HEK293 (cell line): Measurements from ENCODE around the gene SERPINA6.
A peak's percentile ranks its signal among the peaks of the same experiment; 100 is the strongest.

ENCODE experiments used
- CTCF ChIA-PET: fragments of 350-600 bp; formaldehyde crosslinking; extraction: SDS; loops from one replicate; lab custom pipeline; 2021; ENCODE audit warnings: antibody characterized with exemption; lab: Yijun Ruan, JAX
- POLR2A ChIA-PET: fragments of 300-600 bp; formaldehyde crosslinking; extraction: SDS; loops from one replicate; lab custom pipeline; 2020; ENCODE audit warnings: antibody characterized with exemption, inconsistent platforms; lab: Yijun Ruan, JAX
- H3K27ac ChIP-seq: fragments of 200-500 bp; sonication (Bioruptor generic); 2 replicates; pipeline ENCODE4 v1.5.1; 2014; ENCODE audit warnings: low read depth, low read length, control low read depth, inconsistent platforms; ENCODE audit errors: extremely low read depth
- H3K36me3 ChIP-seq, 2 experiments: fragments of 200-500 bp in 1 of 2; sonication (Bioruptor generic) in 1 of 2; 1 replicate in 1 of 2; 2 replicates in 1 of 2; pipeline ENCODE4 v1.5.1; 2014 to 2017; ENCODE audit warnings: inconsistent platforms in 2 of 2, low read length in 2 of 2; ENCODE audit not compliant: control insufficient read depth in 2 of 2, insufficient read depth in 1 of 2
- H3K4me1 ChIP-seq: fragments of 200-500 bp; sonication (Bioruptor generic); 2 replicates; pipeline ENCODE4 v1.5.1; 2014; ENCODE audit warnings: mild to moderate bottlenecking, low read length, inconsistent platforms; ENCODE audit not compliant: control insufficient read depth, insufficient read depth
- H3K4me3 ChIP-seq: 2 replicates; pipeline ENCODE4 v1.5.1; 2011; ENCODE audit warnings: low read depth, mild to moderate bottlenecking, control low read depth, low read length, moderate library complexity
- H3K9me3 ChIP-seq: fragments of 200-500 bp; sonication (Bioruptor generic); 2 replicates; pipeline ENCODE4 v1.5.1; 2014; ENCODE audit warnings: low read depth, low read length, inconsistent platforms; ENCODE audit not compliant: control insufficient read depth, insufficient read depth
- AEBP2 ChIP-seq: fragments of 450-650 bp; formaldehyde crosslinking; IDR thresholded peaks from 2 replicates; pipeline ENCODE4 v1.5.1; 2016; ENCODE audit warnings: missing biosample characterization, missing genetic modification characterization, borderline replicate concordance
- PRDM1 ChIP-seq: fragments of 450-650 bp; formaldehyde crosslinking; IDR thresholded peaks from 2 replicates; pipeline ENCODE4; 2016; ENCODE audit warnings: missing biosample characterization, missing genetic modification characterization
- ZNF114 ChIP-seq: fragments of 450-650 bp; formaldehyde crosslinking; IDR thresholded peaks from 2 replicates; pipeline ENCODE4 v1.5.0; 2017; ENCODE audit warnings: missing biosample characterization, missing genetic modification characterization
- ZNF138 ChIP-seq: fragments of 450-650 bp; formaldehyde crosslinking; IDR thresholded peaks from 2 replicates; pipeline ENCODE4 v1.5.1; 2016; ENCODE audit warnings: missing biosample characterization, missing genetic modification characterization, borderline replicate concordance
- ZNF23 ChIP-seq: fragments of 450-650 bp; formaldehyde crosslinking; IDR thresholded peaks from 2 replicates; pipeline ENCODE4 v1.5.1; 2016; ENCODE audit warnings: missing biosample characterization, missing genetic modification characterization, borderline replicate concordance
- ZNF521 ChIP-seq: fragments of 450-650 bp; formaldehyde crosslinking; IDR thresholded peaks from 2 replicates; pipeline ENCODE4 v1.5.1; 2017; ENCODE audit warnings: missing biosample characterization, mild to moderate bottlenecking, missing genetic modification characterization
- ZNF529 ChIP-seq: fragments of 450-650 bp; formaldehyde crosslinking; IDR thresholded peaks from 2 replicates; pipeline ENCODE4 v1.5.1; 2017; ENCODE audit warnings: missing genetic modification characterization, missing biosample characterization; ENCODE audit not compliant: insufficient replicate concordance
- ZNF571 ChIP-seq: fragments of 450-650 bp; formaldehyde crosslinking; IDR thresholded peaks from 2 replicates; pipeline ENCODE4 v1.5.0; 2017; ENCODE audit warnings: missing biosample characterization, missing genetic modification characterization
- ZNF610 ChIP-seq: fragments of 450-650 bp; formaldehyde crosslinking; IDR thresholded peaks from 2 replicates; pipeline ENCODE4 v1.5.1; 2016; ENCODE audit warnings: missing biosample characterization, missing genetic modification characterization, borderline replicate concordance
- ZNF768 ChIP-seq: fragments of 450-650 bp; formaldehyde crosslinking; IDR thresholded peaks from 2 replicates; pipeline ENCODE4 v1.5.1; 2018; ENCODE audit warnings: missing biosample characterization, mild to moderate bottlenecking, missing genetic modification characterization
- ZNF776 ChIP-seq: fragments of 450-650 bp; formaldehyde crosslinking; IDR thresholded peaks from 2 replicates; pipeline ENCODE4 v1.5.0; 2017; ENCODE audit warnings: missing biosample characterization, missing genetic modification characterization, borderline replicate concordance
- ZSCAN30 ChIP-seq: fragments of 450-650 bp; IDR thresholded peaks from 2 replicates; pipeline ENCODE4 v1.5.1; 2018; ENCODE audit warnings: missing biosample characterization, mild to moderate bottlenecking, missing genetic modification characterization, moderate library complexity
- ZXDB ChIP-seq: fragments of 450-650 bp; formaldehyde crosslinking; IDR thresholded peaks from 2 replicates; pipeline ENCODE4 v1.5.1; 2016; ENCODE audit warnings: missing biosample characterization, missing genetic modification characterization
- TF ChIP-seq, protein P1 (sequence below): fragments of 450-650 bp; formaldehyde crosslinking; conservative IDR thresholded peaks from 2 replicates; pipeline ENCODE4 v1.5.1; 2016; ENCODE audit warnings: low read depth, missing biosample characterization, missing genetic modification characterization
- TF ChIP-seq, protein P2 (sequence below): fragments of 450-650 bp; formaldehyde crosslinking; IDR thresholded peaks from 2 replicates; pipeline ENCODE4 v1.5.1; 2016; ENCODE audit warnings: missing biosample characterization, missing genetic modification characterization
- TF ChIP-seq, protein P3 (sequence below): fragments of 450-650 bp; formaldehyde crosslinking; IDR thresholded peaks from 2 replicates; pipeline ENCODE4 v1.5.1; 2017; ENCODE audit warnings: missing biosample characterization, missing genetic modification characterization

The SERPINA6 gene

DNA sequence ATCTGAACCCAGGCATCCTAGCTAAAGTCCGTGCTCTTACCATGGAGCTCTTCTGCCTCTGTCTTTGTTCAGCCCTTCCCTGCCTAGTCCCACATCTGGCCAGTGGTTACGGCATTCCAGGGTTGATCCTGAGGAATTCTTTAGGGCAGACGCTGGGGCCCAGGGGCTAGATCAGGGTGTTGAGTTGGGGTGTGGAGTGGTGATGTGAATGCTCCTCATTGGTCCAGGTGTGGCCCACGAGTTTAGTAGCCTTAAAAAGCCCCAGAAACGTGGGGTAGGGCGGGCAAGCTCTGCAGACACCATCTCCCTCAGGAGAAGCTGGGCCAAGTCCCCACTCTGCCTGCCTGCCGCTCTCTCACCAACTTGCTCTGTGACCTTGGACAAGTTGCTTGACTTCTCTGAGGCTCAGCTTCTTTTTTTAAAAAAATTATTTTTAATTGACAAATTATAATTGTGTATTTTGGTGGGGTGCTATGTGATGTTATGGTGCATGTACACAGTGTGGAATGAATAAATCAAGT lies 9.0 kb upstream of the SERPINA6 start:
- ChIA-PET CTCF (interaction anchor here (0.6 kb wide), 1 partner anchor 166 kb away, joined by 3 read pairs; no protein-coding TSS in a partner anchor), POLR2A (no interaction called here)
- Histone ChIP-seq H3K9me3 (no peaks in the 10 kb centered on the region), H3K36me3 (no peaks in the 10 kb centered on the region), H3K4me1 (no peaks in the 10 kb centered on the region), H3K4me3 (no peak overlapping the region)
- TF ChIP-seq ZNF768 (tag by site-specific recombination): 0 out of 2 replicates have a peak, but pooled peaks have one; percentile 24
- no peak for TF ChIP-seq ZNF529 (tag by site-specific recombination)
- TF ChIP-seq, all 188 proteins: peak for 1
- no peak overlapping the region for H3K27ac ChIP-seq

- Histone ChIP-seq H3K27ac (no peak overlapping the region), H3K36me3 (no peaks in the 10 kb centered on the region), H3K9me3 (no peaks in the 10 kb centered on the region), H3K4me1 (no peaks in the 10 kb centered on the region), H3K4me3 (no peak overlapping the region)
- ChIA-PET CTCF (no interaction called here), POLR2A (interaction anchor here (1.1 kb wide), 1 partner anchor 17 kb away, joined by 3 read pairs; no protein-coding TSS in a partner anchor)
- TF ChIP-seq ZNF776: no peak
- TF ChIP-seq ZNF571: no peak
- TF ChIP-seq, protein P1, sequence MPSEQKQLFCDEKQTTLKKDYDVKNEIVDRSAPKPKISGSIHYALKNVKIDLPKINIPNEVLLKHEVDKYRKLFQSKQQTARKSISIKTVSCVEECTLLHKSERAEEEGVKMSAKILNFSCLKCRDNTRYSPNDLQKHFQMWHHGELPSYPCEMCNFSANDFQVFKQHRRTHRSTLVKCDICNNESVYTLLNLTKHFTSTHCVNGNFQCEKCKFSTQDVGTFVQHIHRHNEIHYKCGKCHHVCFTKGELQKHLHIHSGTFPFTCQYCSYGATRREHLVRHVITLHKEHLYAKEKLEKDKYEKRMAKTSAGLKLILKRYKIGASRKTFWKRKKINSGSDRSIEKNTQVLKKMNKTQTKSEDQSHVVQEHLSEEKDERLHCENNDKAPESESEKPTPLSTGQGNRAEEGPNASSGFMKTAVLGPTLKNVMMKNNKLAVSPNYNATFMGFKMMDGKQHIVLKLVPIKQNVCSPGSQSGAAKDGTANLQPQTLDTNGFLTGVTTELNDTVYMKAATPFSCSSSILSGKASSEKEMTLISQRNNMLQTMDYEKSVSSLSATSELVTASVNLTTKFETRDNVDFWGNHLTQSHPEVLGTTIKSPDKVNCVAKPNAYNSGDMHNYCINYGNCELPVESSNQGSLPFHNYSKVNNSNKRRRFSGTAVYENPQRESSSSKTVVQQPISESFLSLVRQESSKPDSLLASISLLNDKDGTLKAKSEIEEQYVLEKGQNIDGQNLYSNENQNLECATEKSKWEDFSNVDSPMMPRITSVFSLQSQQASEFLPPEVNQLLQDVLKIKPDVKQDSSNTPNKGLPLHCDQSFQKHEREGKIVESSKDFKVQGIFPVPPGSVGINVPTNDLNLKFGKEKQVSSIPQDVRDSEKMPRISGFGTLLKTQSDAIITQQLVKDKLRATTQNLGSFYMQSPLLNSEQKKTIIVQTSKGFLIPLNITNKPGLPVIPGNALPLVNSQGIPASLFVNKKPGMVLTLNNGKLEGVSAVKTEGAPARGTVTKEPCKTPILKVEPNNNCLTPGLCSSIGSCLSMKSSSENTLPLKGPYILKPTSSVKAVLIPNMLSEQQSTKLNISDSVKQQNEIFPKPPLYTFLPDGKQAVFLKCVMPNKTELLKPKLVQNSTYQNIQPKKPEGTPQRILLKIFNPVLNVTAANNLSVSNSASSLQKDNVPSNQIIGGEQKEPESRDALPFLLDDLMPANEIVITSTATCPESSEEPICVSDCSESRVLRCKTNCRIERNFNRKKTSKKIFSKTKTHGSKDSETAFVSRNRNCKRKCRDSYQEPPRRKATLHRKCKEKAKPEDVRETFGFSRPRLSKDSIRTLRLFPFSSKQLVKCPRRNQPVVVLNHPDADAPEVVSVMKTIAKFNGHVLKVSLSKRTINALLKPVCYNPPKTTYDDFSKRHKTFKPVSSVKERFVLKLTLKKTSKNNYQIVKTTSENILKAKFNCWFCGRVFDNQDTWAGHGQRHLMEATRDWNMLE (tag by site-specific recombination): no peak
- no peak for TF ChIP-seq ZNF114
- no peak for TF ChIP-seq ZSCAN30
- no peak for TF ChIP-seq AEBP2 (tag by site-specific recombination)
- no peak for TF ChIP-seq ZXDB (tag by site-specific recombination)
- no peak for TF ChIP-seq ZNF23 (tag by site-specific recombination)
- TF ChIP-seq, protein P2, sequence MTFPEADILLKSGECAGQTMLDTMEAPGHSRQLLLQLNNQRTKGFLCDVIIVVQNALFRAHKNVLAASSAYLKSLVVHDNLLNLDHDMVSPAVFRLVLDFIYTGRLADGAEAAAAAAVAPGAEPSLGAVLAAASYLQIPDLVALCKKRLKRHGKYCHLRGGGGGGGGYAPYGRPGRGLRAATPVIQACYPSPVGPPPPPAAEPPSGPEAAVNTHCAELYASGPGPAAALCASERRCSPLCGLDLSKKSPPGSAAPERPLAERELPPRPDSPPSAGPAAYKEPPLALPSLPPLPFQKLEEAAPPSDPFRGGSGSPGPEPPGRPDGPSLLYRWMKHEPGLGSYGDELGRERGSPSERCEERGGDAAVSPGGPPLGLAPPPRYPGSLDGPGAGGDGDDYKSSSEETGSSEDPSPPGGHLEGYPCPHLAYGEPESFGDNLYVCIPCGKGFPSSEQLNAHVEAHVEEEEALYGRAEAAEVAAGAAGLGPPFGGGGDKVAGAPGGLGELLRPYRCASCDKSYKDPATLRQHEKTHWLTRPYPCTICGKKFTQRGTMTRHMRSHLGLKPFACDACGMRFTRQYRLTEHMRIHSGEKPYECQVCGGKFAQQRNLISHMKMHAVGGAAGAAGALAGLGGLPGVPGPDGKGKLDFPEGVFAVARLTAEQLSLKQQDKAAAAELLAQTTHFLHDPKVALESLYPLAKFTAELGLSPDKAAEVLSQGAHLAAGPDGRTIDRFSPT (tag by site-specific recombination): no peak
- TF ChIP-seq, protein P3, sequence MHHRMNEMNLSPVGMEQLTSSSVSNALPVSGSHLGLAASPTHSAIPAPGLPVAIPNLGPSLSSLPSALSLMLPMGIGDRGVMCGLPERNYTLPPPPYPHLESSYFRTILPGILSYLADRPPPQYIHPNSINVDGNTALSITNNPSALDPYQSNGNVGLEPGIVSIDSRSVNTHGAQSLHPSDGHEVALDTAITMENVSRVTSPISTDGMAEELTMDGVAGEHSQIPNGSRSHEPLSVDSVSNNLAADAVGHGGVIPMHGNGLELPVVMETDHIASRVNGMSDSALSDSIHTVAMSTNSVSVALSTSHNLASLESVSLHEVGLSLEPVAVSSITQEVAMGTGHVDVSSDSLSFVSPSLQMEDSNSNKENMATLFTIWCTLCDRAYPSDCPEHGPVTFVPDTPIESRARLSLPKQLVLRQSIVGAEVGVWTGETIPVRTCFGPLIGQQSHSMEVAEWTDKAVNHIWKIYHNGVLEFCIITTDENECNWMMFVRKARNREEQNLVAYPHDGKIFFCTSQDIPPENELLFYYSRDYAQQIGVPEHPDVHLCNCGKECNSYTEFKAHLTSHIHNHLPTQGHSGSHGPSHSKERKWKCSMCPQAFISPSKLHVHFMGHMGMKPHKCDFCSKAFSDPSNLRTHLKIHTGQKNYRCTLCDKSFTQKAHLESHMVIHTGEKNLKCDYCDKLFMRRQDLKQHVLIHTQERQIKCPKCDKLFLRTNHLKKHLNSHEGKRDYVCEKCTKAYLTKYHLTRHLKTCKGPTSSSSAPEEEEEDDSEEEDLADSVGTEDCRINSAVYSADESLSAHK: no peak
- TF ChIP-seq PRDM1 (tag by site-specific recombination): no peak
- TF ChIP-seq ZNF138 (tag by site-specific recombination): no peak
- no peak for TF ChIP-seq ZNF610 (tag by site-specific recombination)
- no peak for TF ChIP-seq ZNF521 (tag by site-specific recombination)
Observed at GRCh38 chr14:94331462-94331861, 8.3 kb upstream of the SERPINA6 start.
